Measurements from ENCODE around the gene RGS19.

DNA sequence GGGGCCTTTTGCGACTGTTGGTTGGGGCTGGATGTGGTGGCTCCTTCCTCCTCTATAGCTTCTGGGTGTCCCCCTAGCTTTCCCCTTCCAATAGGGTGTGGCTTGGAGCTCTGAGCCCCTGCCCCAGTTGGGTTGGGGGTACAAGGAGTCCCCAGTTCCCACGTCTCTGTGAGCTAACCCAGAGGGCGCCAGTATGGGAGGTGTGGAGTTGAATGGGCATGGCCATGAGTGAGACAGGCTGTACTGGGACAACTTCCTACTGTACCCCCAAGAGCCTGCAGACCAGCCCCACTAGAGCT, 42.2 kb downstream of the RGS19 start:
- TF ChIP-seq, protein P1, sequence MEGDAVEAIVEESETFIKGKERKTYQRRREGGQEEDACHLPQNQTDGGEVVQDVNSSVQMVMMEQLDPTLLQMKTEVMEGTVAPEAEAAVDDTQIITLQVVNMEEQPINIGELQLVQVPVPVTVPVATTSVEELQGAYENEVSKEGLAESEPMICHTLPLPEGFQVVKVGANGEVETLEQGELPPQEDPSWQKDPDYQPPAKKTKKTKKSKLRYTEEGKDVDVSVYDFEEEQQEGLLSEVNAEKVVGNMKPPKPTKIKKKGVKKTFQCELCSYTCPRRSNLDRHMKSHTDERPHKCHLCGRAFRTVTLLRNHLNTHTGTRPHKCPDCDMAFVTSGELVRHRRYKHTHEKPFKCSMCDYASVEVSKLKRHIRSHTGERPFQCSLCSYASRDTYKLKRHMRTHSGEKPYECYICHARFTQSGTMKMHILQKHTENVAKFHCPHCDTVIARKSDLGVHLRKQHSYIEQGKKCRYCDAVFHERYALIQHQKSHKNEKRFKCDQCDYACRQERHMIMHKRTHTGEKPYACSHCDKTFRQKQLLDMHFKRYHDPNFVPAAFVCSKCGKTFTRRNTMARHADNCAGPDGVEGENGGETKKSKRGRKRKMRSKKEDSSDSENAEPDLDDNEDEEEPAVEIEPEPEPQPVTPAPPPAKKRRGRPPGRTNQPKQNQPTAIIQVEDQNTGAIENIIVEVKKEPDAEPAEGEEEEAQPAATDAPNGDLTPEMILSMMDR (IDR thresholded peaks at IDR 0.05; ENCODE audit: low read depth, low read length, missing input control), result no peak
- no peak for TF ChIP-seq FOXA2 (IDR thresholded peaks at IDR 0.05)

All from liver (tissue), 2 donors.